Neural progenitor cell (in vitro differentiated cells): ENCODE data around the gene ZSCAN16.

Source experiments
- EZH2 ChIP-seq: fragments of 200-600 bp; sonication (generic); IDR thresholded peaks from 2 replicates; pipeline ENCODE4 v1.6.1; 2017; ENCODE audit warnings: antibody characterized with exemption, mild to moderate bottlenecking, moderate library complexity
- EZH2phosphoT487 ChIP-seq: fragments of 200-600 bp; sonication (generic); IDR thresholded peaks from 2 replicates; pipeline ENCODE4 v1.6.1; 2017; ENCODE audit warnings: antibody characterized with exemption
- TF ChIP-seq, protein P1 (sequence below): fragments of 200-600 bp; sonication (generic); IDR thresholded peaks from 2 replicates; pipeline ENCODE4 v1.5.1; 2017; ENCODE audit warnings: antibody characterized with exemption, mild to moderate bottlenecking

DNA sequence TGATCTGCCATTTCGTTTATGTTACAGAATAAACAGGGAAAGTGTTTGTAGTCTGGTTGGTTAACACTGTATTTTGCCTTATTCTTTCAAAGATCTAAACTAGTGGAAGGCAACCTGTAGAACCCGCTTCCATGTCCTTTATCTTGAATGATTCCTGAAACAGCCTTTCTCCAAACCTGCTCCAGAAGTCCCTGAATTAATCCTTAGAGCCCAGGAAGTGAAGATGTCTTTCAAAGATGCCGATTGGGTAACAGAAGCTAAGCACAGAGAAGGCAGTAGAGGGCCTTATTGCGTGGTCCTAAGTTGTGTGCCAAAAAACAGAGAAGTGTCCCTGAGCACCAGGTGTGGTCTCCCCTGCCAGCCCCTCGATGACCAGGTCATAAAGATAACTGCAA is 19.2 kb upstream of the ZSCAN16 start:
- TF ChIP-seq, protein P1, sequence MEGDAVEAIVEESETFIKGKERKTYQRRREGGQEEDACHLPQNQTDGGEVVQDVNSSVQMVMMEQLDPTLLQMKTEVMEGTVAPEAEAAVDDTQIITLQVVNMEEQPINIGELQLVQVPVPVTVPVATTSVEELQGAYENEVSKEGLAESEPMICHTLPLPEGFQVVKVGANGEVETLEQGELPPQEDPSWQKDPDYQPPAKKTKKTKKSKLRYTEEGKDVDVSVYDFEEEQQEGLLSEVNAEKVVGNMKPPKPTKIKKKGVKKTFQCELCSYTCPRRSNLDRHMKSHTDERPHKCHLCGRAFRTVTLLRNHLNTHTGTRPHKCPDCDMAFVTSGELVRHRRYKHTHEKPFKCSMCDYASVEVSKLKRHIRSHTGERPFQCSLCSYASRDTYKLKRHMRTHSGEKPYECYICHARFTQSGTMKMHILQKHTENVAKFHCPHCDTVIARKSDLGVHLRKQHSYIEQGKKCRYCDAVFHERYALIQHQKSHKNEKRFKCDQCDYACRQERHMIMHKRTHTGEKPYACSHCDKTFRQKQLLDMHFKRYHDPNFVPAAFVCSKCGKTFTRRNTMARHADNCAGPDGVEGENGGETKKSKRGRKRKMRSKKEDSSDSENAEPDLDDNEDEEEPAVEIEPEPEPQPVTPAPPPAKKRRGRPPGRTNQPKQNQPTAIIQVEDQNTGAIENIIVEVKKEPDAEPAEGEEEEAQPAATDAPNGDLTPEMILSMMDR: no peak
- TF ChIP-seq EZH2: no peak
- no peak for TF ChIP-seq EZH2phosphoT487
